ENCODE measurements around the gene ADCK2.
"Not testable (repeated sequence)": the region's sequence is repeated elsewhere in the genome, so short reads cannot be mapped to it uniquely, and the experiment has no call there.

ADCK2 gene

GRCh38 chr7:140674356-140674800 is 1.6 kb downstream of the ADCK2 start:
- DNase-seq, result peak in 1 of 14 donors; percentile 48

DNA sequence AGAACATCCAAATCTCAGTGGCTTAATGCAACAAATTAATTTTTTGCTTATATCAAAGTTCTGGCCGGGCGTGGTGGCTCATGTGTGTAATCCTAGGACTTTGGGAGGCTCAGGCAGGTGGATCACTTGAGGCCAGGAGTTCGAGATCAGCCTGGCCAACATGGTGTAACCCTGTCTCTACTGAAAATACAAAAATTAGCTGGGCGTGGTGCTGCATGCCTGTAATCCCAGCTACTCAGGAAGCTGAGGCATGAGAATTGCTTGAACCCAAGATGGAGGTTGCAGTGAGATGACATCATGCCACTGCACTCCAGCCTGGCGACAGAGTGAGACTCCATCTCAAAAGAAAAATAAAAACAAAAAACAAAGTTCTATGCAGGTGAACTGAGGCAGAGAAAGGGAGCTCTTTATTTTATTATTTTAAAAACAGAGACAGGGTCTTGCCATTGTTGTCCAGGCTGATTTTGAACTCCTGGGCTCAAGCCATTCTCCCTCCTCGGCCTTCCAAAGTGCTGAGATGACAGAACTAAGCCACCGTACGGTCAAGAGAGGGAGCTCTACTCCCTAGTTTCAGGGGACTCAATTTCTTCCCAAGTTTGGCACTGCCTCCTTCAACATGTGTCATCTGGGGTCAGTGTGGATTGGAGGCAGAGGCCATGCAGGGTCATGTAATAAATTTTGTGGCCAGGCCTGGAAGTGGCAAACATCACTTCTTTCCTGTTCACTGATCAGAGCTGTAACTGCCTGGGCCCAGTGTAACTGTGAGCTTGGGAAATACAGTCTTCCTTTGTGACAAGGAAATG is 2.4 kb downstream of the ADCK2 start:
- DNase-seq, result peak in 10 of 14 donors; percentile 6 to 49 (median 39)

GRCh38 chr7:140675726-140676125 is 3.0 kb downstream of the ADCK2 start:
- DNase-seq, result no peak

DNA sequence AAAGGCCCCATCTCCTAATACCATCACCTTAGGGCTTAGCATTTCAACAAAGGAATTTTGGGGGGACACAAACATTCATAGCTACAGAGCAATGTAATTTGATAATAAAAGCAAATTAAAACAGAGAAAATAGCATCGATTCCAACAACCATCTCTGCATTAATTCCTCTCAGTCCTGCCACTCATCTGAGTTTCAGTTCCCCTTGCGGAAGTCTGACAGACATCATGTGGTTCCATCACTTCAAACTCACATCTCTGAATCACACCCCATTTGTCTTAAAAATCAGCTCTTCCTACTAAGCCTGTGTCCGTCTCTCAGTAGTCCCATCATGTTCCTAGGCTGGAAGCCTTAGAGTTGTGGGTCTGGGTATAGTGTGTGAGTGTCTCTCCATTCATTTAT is 3.6 kb downstream of the ADCK2 start:
- peak in 2 of 14 donors; percentile 11 to 20 for DNase-seq

DNA sequence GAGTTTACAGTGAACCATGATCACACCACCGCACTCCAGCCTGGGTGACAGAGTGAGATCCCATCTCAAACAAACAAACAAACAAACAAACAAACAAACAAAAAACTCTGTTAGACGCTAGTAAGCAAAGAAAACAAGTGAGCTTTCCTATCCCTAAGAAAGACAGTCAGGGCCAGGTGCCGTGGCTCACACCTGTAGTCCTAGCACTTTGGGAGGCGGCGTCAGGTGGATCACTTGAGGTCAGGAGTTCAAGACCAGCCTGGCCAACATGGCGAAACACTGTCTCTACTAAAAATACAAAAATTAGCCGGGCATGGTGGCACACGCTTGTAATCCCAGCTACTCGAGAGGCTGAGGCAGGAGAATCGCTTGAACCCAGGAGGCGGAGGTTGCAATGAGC is 4.2 kb downstream of the ADCK2 start:
- not testable (repeated sequence) for DNase-seq

DNA sequence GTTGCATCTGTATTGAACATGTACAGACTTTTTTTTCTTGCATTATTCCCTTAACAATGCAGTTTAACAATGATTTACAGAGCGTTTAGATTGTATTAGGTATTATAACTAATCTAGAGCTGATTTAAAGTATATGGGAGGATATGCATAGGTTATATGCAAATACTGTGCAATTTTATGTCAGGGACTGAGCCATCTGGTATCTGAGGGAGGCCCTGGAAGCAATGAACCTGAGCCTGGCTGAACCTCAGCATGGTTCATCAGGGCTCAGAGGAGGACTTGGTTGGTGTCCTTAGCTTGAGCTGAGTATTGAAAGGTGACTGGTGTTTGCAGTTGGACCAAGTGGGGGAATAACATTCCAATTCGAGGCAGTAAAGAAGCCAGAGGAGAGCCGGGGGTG is 4.8 kb downstream of the ADCK2 start:
- no peak for DNase-seq

- DNase-seq, result no peak
Measured at GRCh38 chr7:140678081-140678815, 5.5 kb downstream of the ADCK2 start.

GRCh38 chr7:140678816-140679130 is 6.0 kb downstream of the ADCK2 start:
- no peak for DNase-seq

DNA sequence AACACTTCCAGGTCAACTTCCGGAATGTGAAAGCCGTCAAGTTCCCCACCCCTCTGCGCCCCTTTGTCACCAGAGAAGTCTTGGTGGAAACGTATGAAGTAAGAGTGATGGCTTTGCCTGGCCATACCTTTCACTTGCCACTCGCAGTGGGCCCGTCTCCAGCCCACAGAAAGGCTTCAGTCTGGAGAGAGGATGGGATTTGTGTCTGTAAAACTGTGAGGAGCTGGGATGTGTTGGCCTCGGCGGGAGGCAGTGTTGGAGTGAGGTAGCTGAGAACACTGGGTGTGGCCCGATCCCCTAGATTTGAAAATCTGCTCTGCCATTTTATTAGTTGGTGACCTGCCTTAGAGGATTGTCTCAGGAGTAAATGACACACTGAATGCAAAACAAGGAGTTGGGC is 6.4 kb downstream of the ADCK2 start:
- no peak for DNase-seq

DNA sequence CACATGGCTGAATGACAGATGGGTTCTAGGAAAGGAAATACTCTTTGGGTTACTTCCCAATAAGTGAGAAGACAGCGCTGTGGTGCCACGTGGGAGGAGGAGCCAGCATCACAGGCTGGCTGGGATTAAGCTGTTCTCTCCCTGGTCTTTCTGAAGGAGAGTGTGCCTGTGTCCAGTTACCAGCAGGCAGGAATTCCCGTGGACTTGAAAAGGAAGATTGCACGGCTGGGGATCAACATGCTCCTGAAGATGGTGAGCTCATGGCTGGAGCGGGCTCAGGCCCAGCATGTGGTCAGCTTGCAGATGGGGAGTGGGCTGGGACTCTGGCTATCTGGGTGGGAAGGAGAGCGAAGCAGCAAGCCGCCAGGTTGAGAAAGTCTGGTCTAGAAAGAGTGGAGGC is 8.1 kb downstream of the ADCK2 start:
- no peak for DNase-seq

GRCh38 chr7:140681766-140682165 is 9.0 kb downstream of the ADCK2 start:
- no peak for DNase-seq

DNA sequence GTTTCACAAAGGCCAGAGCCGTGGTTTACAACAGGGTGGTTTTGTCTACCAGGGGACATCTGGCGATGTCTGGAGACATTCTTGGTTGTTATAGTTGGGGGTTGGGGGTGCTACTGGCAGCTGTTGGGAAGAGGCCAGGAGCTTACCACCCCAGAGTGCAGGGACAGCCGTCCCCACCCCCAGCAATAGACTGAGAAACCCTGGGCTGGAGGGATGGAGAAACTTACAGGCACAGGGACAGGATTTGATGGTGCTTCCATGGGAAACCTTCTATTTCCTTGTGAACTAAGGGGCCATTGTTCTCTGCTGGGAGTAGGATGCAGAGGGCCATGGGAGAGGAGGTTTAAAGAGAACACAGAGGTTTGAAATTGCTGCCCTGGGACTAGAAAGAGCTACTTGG is 10.9 kb downstream of the ADCK2 start:
- peak in 6 of 14 donors; percentile 19 to 59 (median 30) for DNase-seq

DNA sequence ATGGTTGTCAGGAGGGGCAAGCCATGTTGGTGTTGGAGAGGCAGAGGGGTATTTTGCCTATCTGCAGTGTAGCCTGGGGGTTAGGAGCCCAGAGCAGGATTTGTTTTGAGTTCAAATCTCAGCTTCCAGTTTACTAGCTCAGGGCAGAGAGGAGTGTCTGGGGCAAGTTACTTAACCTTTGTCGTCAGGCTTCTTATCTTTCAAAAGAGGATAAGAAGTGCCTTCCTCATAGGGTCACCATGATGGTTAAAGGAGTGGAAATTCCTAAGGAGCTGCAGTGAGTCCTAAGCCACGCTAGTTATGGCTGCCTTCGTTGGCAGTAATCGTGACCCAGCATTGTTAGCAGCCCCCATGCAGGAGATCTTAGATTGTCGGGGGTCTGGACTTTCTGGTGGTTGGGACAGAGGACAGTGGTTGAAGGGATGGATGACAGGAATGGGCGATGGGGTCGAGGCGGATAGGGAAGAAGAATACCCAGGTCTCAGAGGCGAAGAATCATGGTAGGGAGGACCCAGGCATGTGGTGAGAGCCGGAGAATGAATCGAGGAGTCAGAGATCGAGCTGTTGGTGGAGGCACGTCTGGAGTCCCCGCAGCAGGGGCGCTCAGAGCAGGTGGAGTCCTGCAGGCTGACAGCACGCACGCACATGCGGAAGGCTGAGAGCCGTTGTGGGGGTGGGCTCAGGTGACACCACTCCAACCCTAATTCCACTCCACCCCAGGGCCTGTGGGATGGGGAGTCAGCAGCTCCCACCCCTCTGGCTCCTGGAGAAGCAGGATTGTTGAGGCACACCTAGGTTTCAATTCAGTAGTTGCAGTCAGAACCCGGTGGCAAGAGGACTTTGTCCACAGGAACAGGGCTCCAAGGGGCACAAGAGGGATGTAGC is 11.6 kb downstream of the ADCK2 start:
- no peak for DNase-seq

- DNase-seq, result no peak
Measured at GRCh38 chr7:140685407-140686087, 12.8 kb downstream of the ADCK2 start.

GRCh38 chr7:140686921-140687320 is 14.2 kb downstream of the ADCK2 start:
- no peak for DNase-seq

GRCh38 chr7:140688341-140688740 is 15.6 kb downstream of the ADCK2 start:
- DNase-seq, result no peak

- no peak for DNase-seq
Measured at GRCh38 chr7:140689199-140690152, 16.7 kb downstream of the ADCK2 start.

DNA sequence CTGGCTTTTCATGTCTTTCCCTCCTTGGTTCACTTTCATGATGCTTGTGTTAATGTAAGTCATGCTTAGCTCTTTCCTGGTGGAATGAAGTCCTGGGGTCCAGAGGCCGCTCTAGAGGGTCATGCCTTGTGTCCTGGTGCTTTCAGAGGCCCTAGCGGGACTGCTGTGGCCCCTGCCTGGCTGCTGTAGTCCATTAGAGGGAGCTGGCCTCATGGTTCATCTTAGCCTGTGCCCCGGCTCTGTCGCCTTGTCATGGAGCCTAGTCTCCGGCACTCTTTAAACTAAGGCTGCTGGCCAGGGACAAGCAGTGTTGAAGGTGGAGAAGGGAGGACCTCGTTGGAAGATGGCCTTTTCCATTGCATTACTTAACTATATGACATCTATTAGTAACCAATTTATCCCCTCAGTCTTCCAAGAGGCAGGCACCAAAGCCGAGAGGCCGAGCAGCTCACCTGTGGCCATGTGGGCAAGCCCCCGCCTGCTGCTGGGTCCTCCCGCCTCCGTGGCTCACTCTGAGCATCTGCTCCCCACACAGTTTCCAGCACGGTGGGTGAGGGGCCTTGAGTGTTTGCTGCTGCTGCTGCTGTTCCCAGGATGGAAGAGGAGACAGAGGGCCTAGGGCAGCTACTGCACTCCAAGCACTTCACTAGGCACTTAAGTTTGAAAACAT is 18.8 kb downstream of the ADCK2 start:
- no peak for DNase-seq

GRCh38 chr7:140693849-140694248 is 21.1 kb downstream of the ADCK2 start:
- not testable (repeated sequence) for DNase-seq

- no peak for DNase-seq
Measured at GRCh38 chr7:140694592-140694991, 21.8 kb downstream of the ADCK2 start.

- no peak for DNase-seq
Measured at GRCh38 chr7:140695381-140695780, 22.6 kb downstream of the ADCK2 start.

All from C1 segment of cervical spinal cord (tissue), 14 donors.